CD4-positive, alpha-beta T cell treated with Interleukin-6 at 100 ng/mL for 8 hours (primary cell): ENCODE results near the gene ZNF407.
"Not testable (repeated sequence)": the region's sequence is repeated elsewhere in the genome, so short reads cannot be mapped to it uniquely, and the experiment has no call there.

ENCODE experiments used
- DNase-seq: peaks from one replicate; pipeline ENCODE4 v3.0.0-alpha.2; 2020; ENCODE audit warnings: mixed read lengths, low spot score

Gene ZNF407

GRCh38 chr18:75071866-75072671 is 474.4 kb downstream of the ZNF407 start:
- no peak for DNase-seq

GRCh38 chr18:75072672-75073371 is 475.2 kb downstream of the ZNF407 start:
- DNase-seq, result no peak

GRCh38 chr18:75073654-75074053 is 476.0 kb downstream of the ZNF407 start:
- no peak for DNase-seq

- no peak for DNase-seq
Observed at GRCh38 chr18:75074196-75075015, 476.7 kb downstream of the ZNF407 start.

- no peak for DNase-seq
Observed at GRCh38 chr18:75075016-75075305, 477.3 kb downstream of the ZNF407 start.

GRCh38 chr18:75075429-75075841 is 477.8 kb downstream of the ZNF407 start:
- DNase-seq, result no peak

GRCh38 chr18:75076286-75076685 is 478.6 kb downstream of the ZNF407 start:
- DNase-seq, result no peak

GRCh38 chr18:75081486-75081885 is 483.8 kb downstream of the ZNF407 start:
- DNase-seq, result no peak

- no peak for DNase-seq
Observed at GRCh38 chr18:75083131-75083530, 485.5 kb downstream of the ZNF407 start.

- no peak for DNase-seq
Observed at GRCh38 chr18:75083761-75084160, 486.1 kb downstream of the ZNF407 start.

GRCh38 chr18:75085676-75086075 is 488.0 kb downstream of the ZNF407 start:
- not testable (repeated sequence) for DNase-seq

- no peak for DNase-seq
Observed at GRCh38 chr18:75086494-75087034, 488.9 kb downstream of the ZNF407 start.

- DNase-seq, result no peak
Observed at GRCh38 chr18:75087119-75088020, 489.7 kb downstream of the ZNF407 start.

- no peak for DNase-seq
Observed at GRCh38 chr18:75088021-75088506, 490.4 kb downstream of the ZNF407 start.

GRCh38 chr18:75088622-75089211 is 491.0 kb downstream of the ZNF407 start:
- no peak for DNase-seq

GRCh38 chr18:75089748-75090327 is 492.2 kb downstream of the ZNF407 start:
- no peak for DNase-seq

- no peak for DNase-seq
Observed at GRCh38 chr18:75090336-75090735, 492.7 kb downstream of the ZNF407 start.

- DNase-seq, result no peak
Observed at GRCh38 chr18:75097491-75098225, 500.0 kb downstream of the ZNF407 start.

- DNase-seq, result no peak
Observed at GRCh38 chr18:75100832-75101630, 503.4 kb downstream of the ZNF407 start.
